ENCODE measurements around the gene PDE4D. TPM values are rescaled to one million over a fixed set of nuclear protein-coding genes. Genes with fewer than 3 reads are reported as not detected.

Gene PDE4D
- total RNA-seq, 4 donors from 2014 or later = 35.0 to 121 (median 63.4) TPM

GRCh38 chr5:59863777-59864176 lies 29.7 kb downstream of the PDE4D start:
- no peak overlapping the region for H3K4me3 ChIP-seq
- H3K9me3 ChIP-seq = no peaks in the 10 kb centered on the region
- H3K4me1 ChIP-seq = no peaks in the 10 kb centered on the region
- TF ChIP-seq CTCF (IDR thresholded peaks at IDR 0.05) (no peak), EP300 (IDR thresholded peaks at IDR 0.05) (no peak), POLR2A (IDR thresholded peaks at IDR 0.05) (no peak), POLR2AphosphoS5 (IDR thresholded peaks at IDR 0.05) (no peak)
- ATAC-seq = no peak
- H3K27me3 ChIP-seq = no peaks in the 10 kb centered on the region
- H3K36me3 ChIP-seq = no peaks in the 10 kb centered on the region
- no peak overlapping the region for H3K27ac ChIP-seq
- WGBS, 2 donors (ENCODE audit: low coverage in 1 of 2) = 82 to 83% methylated on average over 3 to 5 of the region's 5 CpGs

GRCh38 chr5:59856358-59856757 lies 37.2 kb downstream of the PDE4D start:
- 81 to 95% methylated on average over 5 of the region's 5 CpGs for WGBS, 2 donors (ENCODE audit: low coverage in 1 of 2)
- Histone ChIP-seq H3K4me1 (no peaks in the 10 kb centered on the region), H3K36me3 (no peaks in the 10 kb centered on the region), H3K27me3 (no peaks in the 10 kb centered on the region), H3K4me3 (no peak overlapping the region), H3K27ac (no peak overlapping the region), H3K9me3 (no peaks in the 10 kb centered on the region)
- no peak for TF ChIP-seq POLR2A (IDR thresholded peaks at IDR 0.05)
- TF ChIP-seq CTCF (IDR thresholded peaks at IDR 0.05) = no peak
- no peak for TF ChIP-seq EP300 (IDR thresholded peaks at IDR 0.05)
- no peak for TF ChIP-seq POLR2AphosphoS5 (IDR thresholded peaks at IDR 0.05)
- no peak for ATAC-seq

GRCh38 chr5:59850766-59851165 lies 42.8 kb downstream of the PDE4D start:
- TF ChIP-seq CTCF (IDR thresholded peaks at IDR 0.05) (no peak), POLR2A (IDR thresholded peaks at IDR 0.05) (no peak), EP300 (IDR thresholded peaks at IDR 0.05) (no peak), POLR2AphosphoS5 (IDR thresholded peaks at IDR 0.05) (no peak)
- H3K27me3 ChIP-seq = no peaks in the 10 kb centered on the region
- no peaks in the 10 kb centered on the region for H3K36me3 ChIP-seq
- H3K27ac ChIP-seq = no peak overlapping the region
- H3K9me3 ChIP-seq = no peaks in the 10 kb centered on the region
- no peak overlapping the region for H3K4me3 ChIP-seq
- WGBS, 2 donors (ENCODE audit: low coverage in 1 of 2) = 93 to 100% methylated on average over 2 of the region's 2 CpGs
- no peaks in the 10 kb centered on the region for H3K4me1 ChIP-seq
- no peak for ATAC-seq

GRCh38 chr5:59847586-59847985 lies 45.9 kb downstream of the PDE4D start:
- Histone ChIP-seq H3K4me3 (no peak overlapping the region), H3K4me1 (no peaks in the 10 kb centered on the region), H3K9me3 (no peaks in the 10 kb centered on the region), H3K36me3 (no peaks in the 10 kb centered on the region), H3K27ac (no peak overlapping the region), H3K27me3 (no peaks in the 10 kb centered on the region)
- 82 to 83% methylated on average over 2 of the region's 2 CpGs for WGBS, 2 donors (ENCODE audit: low coverage in 1 of 2)
- ATAC-seq = no peak
- TF ChIP-seq POLR2A (IDR thresholded peaks at IDR 0.05) (no peak), EP300 (IDR thresholded peaks at IDR 0.05) (no peak), CTCF (IDR thresholded peaks at IDR 0.05) (no peak), POLR2AphosphoS5 (IDR thresholded peaks at IDR 0.05) (no peak)

GRCh38 chr5:59845730-59846129 lies 47.8 kb downstream of the PDE4D start:
- no peaks in the 10 kb centered on the region for H3K27me3 ChIP-seq
- H3K27ac ChIP-seq = no peak overlapping the region
- no peaks in the 10 kb centered on the region for H3K4me1 ChIP-seq
- no peaks in the 10 kb centered on the region for H3K9me3 ChIP-seq
- no peaks in the 10 kb centered on the region for H3K36me3 ChIP-seq
- 93 to 100% methylated on average over 2 of the region's 2 CpGs for WGBS, 2 donors (ENCODE audit: low coverage in 1 of 2)
- H3K4me3 ChIP-seq = no peak overlapping the region
- no peak for ATAC-seq
- TF ChIP-seq POLR2A (IDR thresholded peaks at IDR 0.05) = no peak
